ENCODE data around the gene EIF4H.

DNA sequence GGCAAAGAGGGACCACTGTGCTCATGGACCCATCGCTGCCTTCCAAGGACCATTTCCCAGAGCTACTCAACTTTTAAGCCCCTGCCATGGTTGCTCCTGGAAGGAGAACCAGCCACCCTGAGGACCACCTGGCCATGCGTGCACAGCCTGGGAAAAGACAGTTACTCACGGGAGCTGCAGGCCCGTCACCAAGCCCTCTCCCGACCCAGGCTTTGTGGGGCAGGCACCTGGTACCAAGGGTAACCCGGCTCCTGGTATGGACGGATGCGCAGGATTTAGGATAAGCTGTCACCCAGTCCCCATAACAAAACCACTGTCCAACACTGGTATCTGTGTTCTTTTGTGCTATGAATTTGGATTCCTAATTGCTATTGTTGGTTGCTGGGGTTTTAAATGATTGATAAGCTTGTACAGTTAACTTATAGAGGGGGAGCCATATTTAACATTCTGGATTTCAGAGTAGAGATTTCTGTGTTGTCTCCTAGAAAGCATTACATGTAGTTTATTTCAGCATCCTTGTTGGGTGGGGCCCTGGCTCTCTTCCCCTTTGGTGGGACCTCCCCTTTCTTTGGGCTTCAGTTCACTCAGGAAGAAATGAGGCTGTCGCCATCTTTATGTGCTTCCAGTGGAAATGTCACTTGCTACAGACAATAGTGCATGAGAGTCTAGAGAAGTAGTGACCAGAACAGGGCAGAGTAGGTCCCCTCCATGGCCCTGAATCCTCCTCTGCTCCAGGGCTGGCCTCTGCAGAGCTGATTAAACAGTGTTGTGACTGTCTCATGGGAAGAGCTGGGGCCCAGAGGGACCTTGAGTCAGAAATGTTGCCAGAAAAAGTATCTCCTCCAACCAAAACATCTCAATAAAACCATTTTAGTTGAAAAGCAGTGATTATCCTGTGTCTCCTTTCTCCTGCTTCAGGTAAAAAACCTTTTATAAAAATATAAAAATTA is 55.1 kb downstream of the EIF4H start:
- TF ChIP-seq, protein P1, sequence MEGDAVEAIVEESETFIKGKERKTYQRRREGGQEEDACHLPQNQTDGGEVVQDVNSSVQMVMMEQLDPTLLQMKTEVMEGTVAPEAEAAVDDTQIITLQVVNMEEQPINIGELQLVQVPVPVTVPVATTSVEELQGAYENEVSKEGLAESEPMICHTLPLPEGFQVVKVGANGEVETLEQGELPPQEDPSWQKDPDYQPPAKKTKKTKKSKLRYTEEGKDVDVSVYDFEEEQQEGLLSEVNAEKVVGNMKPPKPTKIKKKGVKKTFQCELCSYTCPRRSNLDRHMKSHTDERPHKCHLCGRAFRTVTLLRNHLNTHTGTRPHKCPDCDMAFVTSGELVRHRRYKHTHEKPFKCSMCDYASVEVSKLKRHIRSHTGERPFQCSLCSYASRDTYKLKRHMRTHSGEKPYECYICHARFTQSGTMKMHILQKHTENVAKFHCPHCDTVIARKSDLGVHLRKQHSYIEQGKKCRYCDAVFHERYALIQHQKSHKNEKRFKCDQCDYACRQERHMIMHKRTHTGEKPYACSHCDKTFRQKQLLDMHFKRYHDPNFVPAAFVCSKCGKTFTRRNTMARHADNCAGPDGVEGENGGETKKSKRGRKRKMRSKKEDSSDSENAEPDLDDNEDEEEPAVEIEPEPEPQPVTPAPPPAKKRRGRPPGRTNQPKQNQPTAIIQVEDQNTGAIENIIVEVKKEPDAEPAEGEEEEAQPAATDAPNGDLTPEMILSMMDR (conservative IDR thresholded peaks at IDR 0.05; ENCODE audit: low read depth, low read length) = no peak
- TF ChIP-seq EZH2phosphoT487 (IDR thresholded peaks at IDR 0.05; ENCODE audit: borderline replicate concordance, low read length) = no peak

Measured in PC-3 (cell line).